PC-9 (cell line): ENCODE data around the gene BLOC1S2. TPM values are rescaled to one million over a fixed set of nuclear protein-coding genes. Genes with fewer than 3 reads are reported as not detected.
A peak's percentile ranks its signal among the peaks of the same experiment; 100 is the strongest.
"Not testable (repeated sequence)": the region's sequence is repeated elsewhere in the genome, so short reads cannot be mapped to it uniquely, and the experiment has no call there.

Experiments used
- BruUV-seq: library from RNA; stranded (reverse); fragments of 400-500 nt; replicated peaks from 2 replicates; lab custom pipeline; 2021; lab: Mats Ljungman, UMichigan
- CTCF ChIA-PET: fragments of 300-600 bp; sonication (Branson Sonifier 250); formaldehyde crosslinking; loops from one replicate; lab custom pipeline; 2022; ENCODE audit warnings: antibody characterized with exemption; lab: Charles Lee
- POLR2A ChIA-PET: fragments of 300-600 bp; sonication (Branson Sonifier 250); formaldehyde crosslinking; loops from one replicate; lab custom pipeline; 2022; ENCODE audit warnings: antibody characterized with exemption; ENCODE audit not compliant: unreplicated experiment; lab: Charles Lee
- DNase-seq, 2 experiments: peaks; one replicate each; pipeline versions ENCODE4 v3.0.0 to v3.0.0-alpha.2; 2015 to 2022; ENCODE audit warnings: mixed read lengths in 1 of 2
- H2AFZ ChIP-seq: fragments of 200-600 bp; sonication (generic); 2 replicates; pipeline ENCODE4 v1.8.1; 2017; ENCODE audit warnings: antibody characterized with exemption
- H3F3A ChIP-seq: fragments of 200-600 bp; sonication (generic); 2 replicates; pipeline ENCODE4 v1.8.1; 2017; ENCODE audit warnings: antibody characterized with exemption, mild to moderate bottlenecking, low read depth; ENCODE audit not compliant: insufficient read depth
- H3K27ac ChIP-seq: fragments of 200-600 bp; sonication (generic); 2 replicates; pipeline ENCODE4 v1.6.1; 2016; ENCODE audit warnings: mixed run types
- H3K27me3 ChIP-seq: fragments of 200-600 bp; sonication (generic); 2 replicates; pipeline ENCODE4 v1.6.1; 2016; ENCODE audit warnings: low read depth, mixed run types; ENCODE audit not compliant: insufficient read depth
- H3K36me3 ChIP-seq: fragments of 200-600 bp; sonication (generic); 2 replicates; pipeline ENCODE4 v1.6.1; 2016; ENCODE audit warnings: low read depth, mixed run types
- H3K4me1 ChIP-seq: fragments of 200-600 bp; sonication (generic); replicated peaks from 2 replicates; pipeline ENCODE4 v1.6.1; 2016; ENCODE audit warnings: mixed run types; ENCODE audit not compliant: insufficient read depth
- H3K4me2 ChIP-seq: fragments of 200-600 bp; sonication (generic); 2 replicates; pipeline ENCODE4 v1.6.1; 2017; ENCODE audit warnings: mixed run types
- H3K4me3 ChIP-seq: fragments of 200-600 bp; sonication (generic); 2 replicates; pipeline ENCODE4 v1.6.1; 2016; ENCODE audit warnings: mixed run types
- H3K79me2 ChIP-seq: fragments of 200-600 bp; sonication (generic); 2 replicates; pipeline ENCODE4 v1.6.1; 2017; ENCODE audit warnings: low read depth, mixed run types
- H3K9me2 ChIP-seq: fragments of 200-600 bp; sonication (generic); 2 replicates; pipeline ENCODE4 v1.8.1; 2017; ENCODE audit warnings: mild to moderate bottlenecking; ENCODE audit not compliant: insufficient read depth
- H3K9me3 ChIP-seq: fragments of 200-600 bp; sonication (generic); 2 replicates; pipeline ENCODE4 v1.8.1; 2016; ENCODE audit warnings: low read depth; ENCODE audit not compliant: insufficient read depth
- H4K20me1 ChIP-seq: fragments of 200-600 bp; sonication (generic); 2 replicates; pipeline ENCODE4 v1.8.1; 2017; ENCODE audit not compliant: insufficient read depth
- CTCF ChIP-seq: fragments of 200-600 bp; sonication (generic); conservative IDR thresholded peaks from 2 replicates; pipeline ENCODE4 v1.6.1; 2017; ENCODE audit warnings: mixed run types, antibody characterized with exemption, mild to moderate bottlenecking, moderate library complexity
- EZH2 ChIP-seq: fragments of 200-600 bp; sonication (generic); IDR thresholded peaks from 2 replicates; pipeline ENCODE4 v1.8.0; 2017; ENCODE audit warnings: antibody characterized with exemption, low read depth
- intact Hi-C: fragments of 100-400 bp; cut with micrococcal nuclease; formaldehyde crosslinking; loops from one replicate; pipeline ENCODE4 v1.10.0; 2022; ENCODE audit not compliant: unreplicated experiment
- total RNA-seq: library from RNA; stranded (reverse); gene quantifications from 2 replicates; pipeline ENCODE4 v1.2.3, GENCODE V29; 2021

Gene BLOC1S2
- total RNA-seq, 1 experiment from 2014 or later, result 17.9 TPM

GRCh38 chr10:100304414-100304813 lies 17.9 kb upstream of the BLOC1S2 start:
- no peak overlapping the region for H3K27ac ChIP-seq
- H3K27me3 ChIP-seq, result no peaks in the 10 kb centered on the region
- H3K9me2 ChIP-seq, result no peaks in the 10 kb centered on the region
- no TSS peak for BruUV-seq
- TF ChIP-seq CTCF (no peak), EZH2 (no peak)
- POLR2A ChIA-PET, result no interaction called here
- CTCF ChIA-PET, result no interaction called here
- intact Hi-C loops, result loop anchor here (10.0 kb wide), 1 partner anchor 210 kb away; the partner anchor contains the start of gene SEC31B
- H3K4me1 ChIP-seq, result no peaks in the 10 kb centered on the region; the same call in 1 of the 2 replicates
- H2AFZ ChIP-seq, result no peak overlapping the region
- H3K9me3 ChIP-seq, result no peaks in the 10 kb centered on the region; the same call in 1 of the 2 replicates
- H3F3A ChIP-seq, result no peaks in the 10 kb centered on the region
- no peaks in the 10 kb centered on the region for H4K20me1 ChIP-seq
- no peaks in the 10 kb centered on the region for H3K36me3 ChIP-seq
- H3K79me2 ChIP-seq, result no peaks in the 10 kb centered on the region
- no peak overlapping the region for H3K4me3 ChIP-seq
- no peak for DNase-seq
- no peak overlapping the region for H3K4me2 ChIP-seq

GRCh38 chr10:100303724-100304319 lies 17.3 kb upstream of the BLOC1S2 start:
- no peaks in the 10 kb centered on the region for H3K36me3 ChIP-seq
- no peaks in the 10 kb centered on the region for H4K20me1 ChIP-seq
- DNase-seq, result peak in 1 of 2 experiments; percentile 37
- ChIA-PET CTCF (interaction anchor here (0.7 kb wide), 1 partner anchor 205 kb away, joined by 5 read pairs; no protein-coding TSS in a partner anchor), POLR2A (no interaction called here)
- no peak overlapping the region for H2AFZ ChIP-seq
- TF ChIP-seq EZH2 (no peak), CTCF (peak; percentile 64)
- H3K27ac ChIP-seq, result no peak overlapping the region
- H3F3A ChIP-seq, result no peaks in the 10 kb centered on the region
- BruUV-seq, result no TSS peak
- H3K27me3 ChIP-seq, result no peaks in the 10 kb centered on the region
- intact Hi-C loops, result loop anchor here (1.0 to 10.0 kb wide), 3 partner anchors 35 to 211 kb away; partner anchors contain the start of gene SEC31B
- H3K4me1 ChIP-seq, result no peaks in the 10 kb centered on the region; the same call in 1 of the 2 replicates
- H3K79me2 ChIP-seq, result no peaks in the 10 kb centered on the region
- H3K4me2 ChIP-seq, result no peak overlapping the region
- H3K9me2 ChIP-seq, result no peaks in the 10 kb centered on the region
- no peak overlapping the region for H3K4me3 ChIP-seq
- no peaks in the 10 kb centered on the region; the same call in 1 of the 2 replicates for H3K9me3 ChIP-seq

GRCh38 chr10:100301123-100301522 lies 14.6 kb upstream of the BLOC1S2 start:
- H3K9me2 ChIP-seq, POLR2A ChIA-PET, H3K4me2 ChIP-seq, H3K4me1 ChIP-seq, H3K79me2 ChIP-seq, CTCF ChIA-PET, H3K36me3 ChIP-seq, H3K4me3 ChIP-seq, H4K20me1 ChIP-seq, H3F3A ChIP-seq, H3K9me3 ChIP-seq, H3K27me3 ChIP-seq, H2AFZ ChIP-seq, H3K27ac ChIP-seq, BruUV-seq: not testable (repeated sequence)
- peak in 1 of 2 experiments; percentile 40 for DNase-seq
- intact Hi-C loops, result loop anchor here (10.0 kb wide), 1 partner anchor 214 kb away; the partner anchor contains the start of gene SEC31B
